Common myeloid progenitor, CD34-positive (primary cell): ENCODE measurements around the gene SEMA5B.
A peak's percentile ranks its signal among the peaks of the same experiment; 100 is the strongest.

ENCODE experiments used
- CTCF ChIA-PET: fragments of 350-600 bp; sonication (Branson Sonifier 250); formaldehyde crosslinking; loops from one replicate; lab custom pipeline; 2021; ENCODE audit warnings: antibody characterized with exemption; lab: Charles Lee
- POLR2A ChIA-PET: fragments of 350-600 bp; sonication (Branson Sonifier 250); formaldehyde crosslinking; loops from one replicate; lab custom pipeline; 2021; ENCODE audit warnings: antibody characterized with exemption; lab: Charles Lee
- DNase-seq, 3 donors: peaks; one replicate each; pipeline versions ENCODE4 v3.0.0 to v3.0.0-alpha.2; 2013
- H3K27ac ChIP-seq, 2 experiments: 1 replicate in 1 of 2; 2 replicates in 1 of 2; pipeline ENCODE4 v1.7.0; 2013; ENCODE audit warnings: inconsistent platforms in 2 of 2, low read length in 2 of 2, mild to moderate bottlenecking in 2 of 2, low read depth in 1 of 2, moderate library complexity in 1 of 2; ENCODE audit not compliant: severe bottlenecking in 2 of 2, insufficient read depth in 1 of 2, poor library complexity in 1 of 2
- H3K27me3 ChIP-seq, 5 experiments: replicated peaks in 2 of 5; 1 replicate in 3 of 5; 2 replicates in 2 of 5; pipeline versions ENCODE4 v1.6.1 to v1.7.0; 2013; ENCODE audit warnings: low read length in 4 of 5, mild to moderate bottlenecking in 2 of 5, moderate library complexity in 2 of 5, inconsistent platforms in 1 of 5; ENCODE audit not compliant: insufficient read depth in 5 of 5, control insufficient read depth in 4 of 5
- H3K36me3 ChIP-seq, 4 experiments: 1 replicate in 2 of 4; 2 replicates in 2 of 4; pipeline versions ENCODE4 v1.6.1 to v1.7.0; 2013; ENCODE audit warnings: low read length in 3 of 4, control low read depth in 1 of 4, mild to moderate bottlenecking in 1 of 4; ENCODE audit not compliant: control insufficient read depth in 4 of 4, insufficient read depth in 4 of 4
- H3K4me1 ChIP-seq, 4 experiments: 1 replicate in 3 of 4; 2 replicates in 1 of 4; pipeline versions ENCODE4 v1.6.1 to v1.7.1; 2013; ENCODE audit warnings: low read length in 3 of 4, mild to moderate bottlenecking in 3 of 4, control low read depth in 1 of 4, inconsistent platforms in 1 of 4, moderate library complexity in 1 of 4; ENCODE audit not compliant: control insufficient read depth in 4 of 4, insufficient read depth in 4 of 4; ENCODE audit errors: control extremely low read depth in 1 of 4
- H3K4me3 ChIP-seq, 7 experiments: 1 replicate in 4 of 7; 2 replicates in 3 of 7; pipeline versions ENCODE4 v1.5.1 to v1.7.0; 2013; ENCODE audit warnings: mild to moderate bottlenecking in 7 of 7, low read length in 6 of 7, moderate library complexity in 6 of 7, inconsistent platforms in 2 of 7, low read depth in 2 of 7, control low read depth in 1 of 7; ENCODE audit not compliant: insufficient read depth in 4 of 7, control insufficient read depth in 1 of 7; ENCODE audit errors: extremely low read depth in 1 of 7
- H3K9me3 ChIP-seq, 5 experiments: 1 replicate in 4 of 5; 2 replicates in 1 of 5; pipeline versions ENCODE4 v1.6.1 to v1.7.1; 2013; ENCODE audit warnings: low read length in 4 of 5, mild to moderate bottlenecking in 2 of 5, inconsistent platforms in 1 of 5, low read depth in 1 of 5, moderate library complexity in 1 of 5; ENCODE audit not compliant: control insufficient read depth in 4 of 5, insufficient read depth in 2 of 5; ENCODE audit errors: control extremely low read depth in 1 of 5
- WGBS: methylation state at CpG from one replicate; pipeline ENCODE4 v1.1.5; 2013; ENCODE audit not compliant: insufficient coverage; 5-methylcytosine and 5-hydroxymethylcytosine counted together

Gene SEMA5B

DNA sequence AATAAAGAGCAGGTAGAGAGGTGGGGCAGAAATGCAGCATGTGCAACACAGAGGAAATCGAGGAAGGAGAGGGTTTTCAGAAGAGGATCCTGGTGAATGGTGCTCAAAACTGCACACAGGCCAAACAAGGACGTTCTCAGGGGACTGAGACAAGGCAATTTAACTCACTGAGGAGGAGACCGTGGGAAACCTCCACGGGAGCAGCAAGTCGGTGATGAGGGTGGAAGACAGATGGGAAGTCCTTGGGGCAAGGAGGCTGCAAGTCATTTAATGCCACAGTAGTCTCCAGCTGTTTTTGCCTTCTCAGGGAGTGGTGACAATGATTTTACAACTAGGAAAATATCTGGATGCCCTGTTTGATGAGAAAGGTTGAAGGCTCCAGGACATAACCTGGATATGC, 27.8 kb upstream of the SEMA5B start:
- ChIA-PET POLR2A (no interaction called here), CTCF (no interaction called here)
- Histone ChIP-seq H3K9me3 (no peaks in the 10 kb centered on the region), H3K4me3 (no peak overlapping the region), H3K27me3 (peaks cover 0 to 2% (median 0%) of the 10 kb centered on the region in 5 experiments), H3K27ac (no peak overlapping the region), H3K36me3 (no peaks in the 10 kb centered on the region), H3K4me1 (peaks cover 0 to 3% (median 1%) of the 10 kb centered on the region in 4 experiments)
- WGBS: 98% methylated on average over 5 of the region's 5 CpGs
- DNase-seq: no peak

DNA sequence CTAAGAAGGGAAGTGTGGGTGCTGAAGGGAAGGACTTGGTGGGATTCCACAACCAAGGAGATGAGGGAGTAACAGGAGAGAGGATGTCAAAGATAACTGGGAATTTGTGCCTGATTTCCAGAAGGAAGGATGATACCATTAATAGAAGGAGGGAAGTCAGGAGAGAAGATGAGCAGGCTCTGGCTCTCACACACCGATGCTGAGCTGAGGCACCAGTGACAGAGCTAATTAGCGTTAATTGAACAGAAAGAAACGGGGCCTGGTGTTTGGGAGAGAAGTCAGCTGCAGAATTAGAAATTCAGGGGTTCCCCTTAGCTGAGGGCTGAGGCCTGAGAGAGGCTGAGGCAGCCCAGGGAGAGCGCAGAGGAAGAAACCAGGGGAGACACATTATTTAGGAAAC, 27.4 kb upstream of the SEMA5B start:
- Histone ChIP-seq H3K27ac (no peak overlapping the region), H3K36me3 (no peaks in the 10 kb centered on the region), H3K9me3 (no peaks in the 10 kb centered on the region), H3K4me1 (peaks cover 0 to 3% (median 1%) of the 10 kb centered on the region in 4 experiments), H3K27me3 (peaks cover 0 to 2% (median 0%) of the 10 kb centered on the region in 5 experiments), H3K4me3 (no peak overlapping the region)
- ChIA-PET CTCF (no interaction called here), POLR2A (no interaction called here)
- 90% methylated on average over 4 of the region's 4 CpGs for WGBS
- no peak for DNase-seq

DNA sequence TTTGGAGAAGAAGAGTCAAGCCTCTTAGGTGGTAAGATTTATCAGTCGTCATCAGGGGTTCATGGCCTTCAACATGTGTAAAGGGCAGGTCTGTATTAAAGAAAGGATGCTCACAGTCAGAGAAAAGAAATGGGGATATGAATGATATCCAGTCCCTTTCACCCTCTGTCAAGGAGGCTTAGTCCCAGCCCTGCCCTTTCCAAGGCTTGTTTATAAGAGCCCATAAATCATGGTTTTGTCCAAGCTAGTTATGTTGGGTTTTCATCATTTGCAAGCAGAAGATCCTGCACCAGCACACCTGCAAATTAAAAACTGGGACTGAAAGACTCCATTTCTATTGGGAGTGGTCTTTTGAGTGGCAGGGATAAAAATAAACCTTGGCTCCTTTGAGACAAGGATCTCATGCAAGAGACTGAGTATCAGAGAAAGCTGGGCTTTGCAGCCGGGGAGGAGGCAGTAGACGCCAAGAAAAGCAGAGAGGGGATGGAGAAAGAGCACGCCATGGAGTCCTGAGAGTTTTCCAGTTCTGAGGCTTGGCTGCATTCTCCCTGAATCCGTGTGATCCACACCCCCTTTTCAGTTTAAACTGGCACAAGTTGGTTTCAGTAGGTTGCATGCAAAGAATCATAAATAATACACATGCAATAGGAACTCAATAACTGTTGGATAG, 26.7 kb upstream of the SEMA5B start:
- no peak for DNase-seq
- Histone ChIP-seq H3K27me3 (peaks cover 0 to 2% (median 0%) of the 10 kb centered on the region in 5 experiments), H3K9me3 (no peaks in the 10 kb centered on the region), H3K4me1 (peaks cover 0 to 3% (median 1%) of the 10 kb centered on the region in 4 experiments), H3K27ac (no peak overlapping the region), H3K4me3 (no peak overlapping the region), H3K36me3 (no peaks in the 10 kb centered on the region)
- ChIA-PET CTCF (no interaction called here), POLR2A (no interaction called here)
- 97% methylated on average over 4 of the region's 5 CpGs for WGBS

DNA sequence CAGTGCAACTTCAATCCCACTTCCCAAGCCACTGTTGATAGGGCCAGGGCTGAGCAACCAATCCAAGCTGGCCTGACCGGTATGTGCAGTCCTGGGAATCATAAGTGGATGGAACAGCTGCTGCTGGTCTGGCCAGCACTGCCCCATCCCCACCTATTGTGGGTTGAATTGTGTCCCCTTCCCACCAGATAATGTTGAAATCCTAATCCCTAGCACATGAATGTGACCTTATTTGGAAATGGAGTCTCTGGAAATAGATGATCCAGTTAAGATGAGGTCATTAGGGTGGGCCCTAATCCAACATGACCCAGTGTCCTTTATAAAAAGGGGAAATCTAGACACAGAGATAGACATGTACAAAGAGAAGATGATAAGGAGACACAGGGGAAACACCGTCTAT, 25.5 kb upstream of the SEMA5B start:
- DNase-seq: no peak
- Histone ChIP-seq H3K4me3 (no peak overlapping the region), H3K27ac (no peak overlapping the region), H3K4me1 (peaks cover 0 to 5% (median 4%) of the 10 kb centered on the region in 4 experiments), H3K9me3 (no peaks in the 10 kb centered on the region), H3K36me3 (no peaks in the 10 kb centered on the region), H3K27me3 (peaks cover 0 to 2% (median 0%) of the 10 kb centered on the region in 5 experiments)
- ChIA-PET POLR2A (no interaction called here), CTCF (no interaction called here)
- WGBS: 95% methylated on average over 2 of the region's 2 CpGs

DNA sequence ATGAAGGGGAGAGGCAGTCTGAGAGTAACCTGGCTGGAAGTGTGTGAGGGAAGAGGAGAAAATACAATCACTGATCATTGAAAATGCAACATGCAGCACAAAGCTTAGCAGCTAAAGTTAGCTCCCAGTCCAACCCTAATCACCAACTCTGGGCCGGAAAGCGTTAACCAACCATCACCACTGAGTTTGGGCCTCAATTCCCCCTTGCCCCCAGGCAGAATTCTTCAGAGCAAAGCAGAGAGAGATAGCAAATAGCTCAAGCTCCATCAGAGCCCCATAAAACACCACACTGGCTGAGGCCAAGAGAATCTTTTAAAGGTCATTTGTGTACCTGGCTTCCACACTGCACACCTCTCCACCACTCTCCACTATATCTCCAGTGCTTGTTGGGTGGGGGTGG, 23.1 kb upstream of the SEMA5B start:
- Histone ChIP-seq H3K4me1 (peaks cover 0 to 5% (median 4%) of the 10 kb centered on the region in 4 experiments), H3K27me3 (peaks cover 0 to 2% (median 0%) of the 10 kb centered on the region in 5 experiments), H3K36me3 (no peaks in the 10 kb centered on the region), H3K9me3 (no peaks in the 10 kb centered on the region), H3K4me3 (no peak overlapping the region), H3K27ac (no peak overlapping the region)
- 93% methylated on average over 2 of the region's 2 CpGs for WGBS
- POLR2A ChIA-PET: no interaction called here
- CTCF ChIA-PET: no interaction called here
- DNase-seq: no peak

DNA sequence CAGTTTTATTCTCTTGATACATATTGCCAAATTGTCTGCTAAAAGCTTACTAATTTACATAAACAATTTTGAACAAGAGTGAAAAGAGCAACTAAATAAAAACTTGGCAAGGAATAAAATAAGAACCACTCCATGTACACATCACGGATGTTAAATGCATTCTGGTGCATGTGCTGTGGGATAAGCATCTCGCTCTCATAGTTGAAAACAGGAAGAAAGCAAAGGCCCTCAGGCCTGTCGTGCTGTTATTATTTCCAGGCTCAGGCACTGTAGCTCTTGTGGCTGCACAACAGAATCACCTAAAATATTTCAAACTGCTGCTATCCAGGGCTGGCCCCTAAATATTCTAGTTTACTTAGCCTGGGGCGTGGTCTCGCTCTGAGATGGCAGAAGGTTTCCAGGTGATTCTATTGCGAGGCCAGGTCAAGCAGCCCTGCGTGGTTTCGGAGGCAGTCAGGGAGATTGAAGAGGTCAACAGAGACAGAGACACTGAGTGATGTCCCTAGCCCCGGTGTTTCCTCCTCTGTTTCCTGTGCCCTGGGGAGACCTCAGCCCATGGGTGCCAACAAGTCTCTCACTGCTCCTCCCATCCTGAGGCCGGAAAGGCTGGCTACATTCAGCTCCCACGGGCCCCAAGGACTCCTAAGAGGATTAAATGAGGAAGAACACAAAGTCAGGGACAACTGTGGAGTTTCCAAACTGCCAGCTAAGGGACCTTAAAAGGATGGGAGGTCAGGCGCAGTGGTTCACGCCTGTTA, 21.1 kb upstream of the SEMA5B start:
- ChIA-PET POLR2A (no interaction called here), CTCF (interaction anchor here (0.6 to 1.4 kb wide), 3 partner anchors 17 to 193 kb away, joined by 3 to 4 read pairs (median 3); no protein-coding TSS in a partner anchor)
- no peaks in the 10 kb centered on the region for H3K36me3 ChIP-seq
- WGBS: 73% methylated on average over 11 of the region's 13 CpGs
- H3K4me3 ChIP-seq: no peak overlapping the region
- H3K9me3 ChIP-seq: no peaks in the 10 kb centered on the region
- peaks cover 0 to 2% (median 0%) of the 10 kb centered on the region in 5 experiments for H3K27me3 ChIP-seq
- DNase-seq: peak in 2 of 3 donors; percentile 37 to 44
- H3K27ac ChIP-seq: no peak overlapping the region
- H3K4me1 ChIP-seq: peaks cover 0 to 5% (median 4%) of the 10 kb centered on the region in 4 experiments

DNA sequence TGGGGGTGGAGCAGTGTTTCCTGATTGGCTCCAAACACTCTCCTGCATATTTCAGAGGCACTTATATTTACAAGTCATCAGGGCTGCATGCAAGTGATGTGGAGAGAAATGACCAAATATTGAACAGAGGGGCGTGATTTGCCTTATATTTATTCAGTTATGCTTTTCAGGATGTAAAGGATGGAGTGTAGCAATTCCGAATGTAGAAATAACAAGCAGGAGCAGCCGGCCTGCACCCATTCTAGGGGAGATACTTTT, 19.4 kb upstream of the SEMA5B start:
- ChIA-PET CTCF (interaction anchor here (1.0 kb wide), 1 partner anchor 15 kb away, joined by 3 read pairs; no protein-coding TSS in a partner anchor), POLR2A (no interaction called here)
- Histone ChIP-seq H3K9me3 (no peaks in the 10 kb centered on the region), H3K4me1 (peaks cover 0 to 5% (median 4%) of the 10 kb centered on the region in 4 experiments), H3K4me3 (no peak overlapping the region), H3K27me3 (peaks cover 0 to 2% (median 0%) of the 10 kb centered on the region in 5 experiments), H3K27ac (no peak overlapping the region), H3K36me3 (no peaks in the 10 kb centered on the region)
- no peak for DNase-seq
- WGBS: 100% methylated on average over 2 of the region's 3 CpGs
